ENCODE data around the gene STX1B. TPM values are rescaled to one million over a fixed set of nuclear protein-coding genes. Genes with fewer than 3 reads are reported as not detected.
A peak's percentile ranks its signal among the peaks of the same experiment; 100 is the strongest.

The STX1B gene
- polyA plus RNA-seq, 2 donors, result 0.29 to 1.6 TPM

DNA sequence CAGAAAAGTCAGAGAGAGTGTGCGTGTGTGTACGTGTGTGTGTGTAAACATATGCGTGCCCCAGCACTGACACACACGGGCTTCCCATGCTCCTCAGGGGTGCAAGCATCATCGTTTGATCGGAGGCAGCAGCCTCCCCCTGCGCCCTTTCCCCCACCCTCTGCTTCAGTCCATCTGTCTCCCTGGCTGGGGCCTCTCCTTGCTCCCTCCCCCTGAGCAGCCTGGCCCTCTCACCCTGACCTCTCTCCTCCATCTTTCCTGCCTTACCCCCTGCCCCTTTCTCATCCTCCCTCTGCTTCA, 4.4 kb downstream of the STX1B start:
- Histone ChIP-seq H3K27me3 (ENCODE audit: control insufficient read depth in 1 of 2, insufficient read depth in 2 of 2, low read length in 2 of 2) (peaks cover 0 to 3% of the 10 kb centered on the region in 2 donors), H3K27ac (ENCODE audit: low read depth in 2 of 2, low read length in 1 of 2) (no peak overlapping the region), H3K4me3 (ENCODE audit: low read depth in 1 of 2, low read length in 2 of 2) (no peak overlapping the region), H3K36me3 (ENCODE audit: control insufficient read depth in 2 of 2, insufficient read depth in 2 of 2, low read length in 1 of 2) (no peaks in the 10 kb centered on the region), H3K4me1 (ENCODE audit: control insufficient read depth in 2 of 2, insufficient read depth in 2 of 2, low read length in 1 of 2) (peaks cover 4 to 18% of the 10 kb centered on the region in 2 donors), H3K9me3 (ENCODE audit: control insufficient read depth in 2 of 2, insufficient read depth in 1 of 2, low read depth in 1 of 2, low read length in 1 of 2) (no peaks in the 10 kb centered on the region)
- WGBS, 2 donors, result 50 to 62% methylated on average over 7 of the region's 7 CpGs

DNA sequence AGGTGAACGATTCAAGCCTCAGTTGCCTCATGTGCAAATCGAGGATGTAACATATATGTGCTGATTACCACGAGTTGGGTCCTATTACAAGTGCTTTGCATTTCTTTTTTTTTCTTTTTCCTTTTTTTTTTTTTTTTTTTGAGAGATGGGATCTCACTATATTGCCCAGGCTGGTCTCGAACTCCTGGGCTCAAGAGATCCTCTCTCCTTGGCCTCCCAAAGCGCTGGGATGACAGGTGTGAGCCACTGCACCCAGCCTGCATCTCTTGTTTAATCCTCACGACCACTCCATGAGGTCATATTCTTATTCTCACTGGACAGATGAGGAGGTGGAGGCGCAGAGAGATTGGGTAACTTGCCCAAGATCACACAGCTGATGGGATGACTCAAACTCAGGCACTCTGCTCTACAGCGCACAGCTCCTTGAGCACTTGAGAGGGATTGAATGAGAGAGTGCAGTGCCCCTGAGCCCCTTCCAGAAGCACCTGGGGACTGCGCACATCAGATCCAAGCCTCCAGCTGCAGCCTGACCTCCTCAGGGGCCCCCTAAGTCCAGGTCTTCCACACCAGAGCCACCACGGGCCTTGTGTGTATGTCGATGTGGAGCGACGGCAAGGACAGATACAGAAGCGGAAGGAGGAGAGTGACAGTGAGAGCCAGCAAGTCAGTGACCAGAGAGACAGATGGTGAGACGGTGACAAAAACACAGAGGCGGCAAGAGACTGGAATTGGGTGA, 4.9 kb downstream of the STX1B start:
- no peak overlapping the region for H3K27ac ChIP-seq (ENCODE audit: low read depth in 2 of 2, low read length in 1 of 2)
- 74 to 79% methylated on average over 16 of the region's 16 CpGs for WGBS, 2 donors
- no peak overlapping the region for H3K4me3 ChIP-seq (ENCODE audit: low read depth in 1 of 2, low read length in 2 of 2)
- H3K9me3 ChIP-seq (ENCODE audit: control insufficient read depth in 2 of 2, insufficient read depth in 1 of 2, low read depth in 1 of 2, low read length in 1 of 2), result no peaks in the 10 kb centered on the region
- peaks cover 4 to 18% of the 10 kb centered on the region in 2 donors for H3K4me1 ChIP-seq (ENCODE audit: control insufficient read depth in 2 of 2, insufficient read depth in 2 of 2, low read length in 1 of 2)
- no peaks in the 10 kb centered on the region for H3K36me3 ChIP-seq (ENCODE audit: control insufficient read depth in 2 of 2, insufficient read depth in 2 of 2, low read length in 1 of 2)
- H3K27me3 ChIP-seq (ENCODE audit: control insufficient read depth in 1 of 2, insufficient read depth in 2 of 2, low read length in 2 of 2), result peaks cover 0 to 3% of the 10 kb centered on the region in 2 donors

DNA sequence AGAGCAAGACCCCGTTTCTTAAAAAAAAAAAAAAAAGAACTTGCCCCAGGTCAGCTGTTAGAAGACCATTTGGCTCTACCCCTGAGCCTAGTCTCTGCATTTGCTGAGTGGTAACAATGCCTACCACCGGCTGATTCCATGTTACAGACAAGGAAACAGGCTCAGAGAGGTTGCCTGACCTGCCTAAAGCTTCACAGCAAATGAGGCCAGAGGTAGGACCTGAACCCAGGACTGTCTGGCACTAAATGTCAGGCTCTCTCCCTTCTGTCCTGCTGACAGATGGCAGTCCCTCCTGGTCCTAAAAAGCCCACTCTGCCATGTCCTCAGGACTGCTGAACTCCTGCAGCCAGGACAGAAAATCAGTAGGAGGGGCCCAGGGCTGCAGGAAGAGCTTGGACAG, 5.8 kb downstream of the STX1B start:
- 73 to 75% methylated on average over 2 of the region's 2 CpGs for WGBS, 2 donors
- no peaks in the 10 kb centered on the region for H3K9me3 ChIP-seq (ENCODE audit: control insufficient read depth in 2 of 2, insufficient read depth in 1 of 2, low read depth in 1 of 2, low read length in 1 of 2)
- no peaks in the 10 kb centered on the region for H3K36me3 ChIP-seq (ENCODE audit: control insufficient read depth in 2 of 2, insufficient read depth in 2 of 2, low read length in 1 of 2)
- peaks cover 4 to 18% of the 10 kb centered on the region in 2 donors for H3K4me1 ChIP-seq (ENCODE audit: control insufficient read depth in 2 of 2, insufficient read depth in 2 of 2, low read length in 1 of 2)
- no peak overlapping the region for H3K27ac ChIP-seq (ENCODE audit: low read depth in 2 of 2, low read length in 1 of 2)
- H3K4me3 ChIP-seq (ENCODE audit: low read depth in 1 of 2, low read length in 2 of 2), result no peak overlapping the region
- no peaks in the 10 kb centered on the region for H3K27me3 ChIP-seq (ENCODE audit: control insufficient read depth in 1 of 2, insufficient read depth in 2 of 2, low read length in 2 of 2)

DNA sequence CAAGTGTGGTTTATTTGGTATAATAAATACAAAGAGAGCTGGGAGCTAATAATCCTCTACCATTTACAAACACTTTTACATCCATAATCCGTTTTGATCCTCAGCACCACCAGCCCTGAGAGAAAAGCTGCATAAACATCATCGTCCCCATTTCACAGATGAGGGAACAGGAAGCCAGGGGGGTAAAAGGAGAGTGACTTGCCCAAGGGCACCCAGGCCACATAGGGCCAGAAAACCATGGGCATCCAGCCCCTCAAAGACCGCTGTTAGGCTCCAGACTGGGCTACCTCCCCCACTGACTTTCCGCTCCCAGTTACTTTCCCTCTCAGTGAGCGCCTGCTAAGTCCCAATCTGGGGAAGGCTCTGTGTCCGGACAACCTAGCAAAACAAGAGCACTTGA, 6.7 kb downstream of the STX1B start:
- 80 to 84% methylated on average over 6 of the region's 6 CpGs for WGBS, 2 donors
- Histone ChIP-seq H3K27me3 (ENCODE audit: control insufficient read depth in 1 of 2, insufficient read depth in 2 of 2, low read length in 2 of 2) (no peaks in the 10 kb centered on the region), H3K9me3 (ENCODE audit: control insufficient read depth in 2 of 2, insufficient read depth in 1 of 2, low read depth in 1 of 2, low read length in 1 of 2) (no peaks in the 10 kb centered on the region), H3K36me3 (ENCODE audit: control insufficient read depth in 2 of 2, insufficient read depth in 2 of 2, low read length in 1 of 2) (no peaks in the 10 kb centered on the region), H3K4me3 (ENCODE audit: low read depth in 1 of 2, low read length in 2 of 2) (no peak overlapping the region), H3K4me1 (ENCODE audit: control insufficient read depth in 2 of 2, insufficient read depth in 2 of 2, low read length in 1 of 2) (peaks cover 4 to 18% of the 10 kb centered on the region in 2 donors), H3K27ac (ENCODE audit: low read depth in 2 of 2, low read length in 1 of 2) (peak overlapping the region in 1 of 2 donors; percentile 93)

DNA sequence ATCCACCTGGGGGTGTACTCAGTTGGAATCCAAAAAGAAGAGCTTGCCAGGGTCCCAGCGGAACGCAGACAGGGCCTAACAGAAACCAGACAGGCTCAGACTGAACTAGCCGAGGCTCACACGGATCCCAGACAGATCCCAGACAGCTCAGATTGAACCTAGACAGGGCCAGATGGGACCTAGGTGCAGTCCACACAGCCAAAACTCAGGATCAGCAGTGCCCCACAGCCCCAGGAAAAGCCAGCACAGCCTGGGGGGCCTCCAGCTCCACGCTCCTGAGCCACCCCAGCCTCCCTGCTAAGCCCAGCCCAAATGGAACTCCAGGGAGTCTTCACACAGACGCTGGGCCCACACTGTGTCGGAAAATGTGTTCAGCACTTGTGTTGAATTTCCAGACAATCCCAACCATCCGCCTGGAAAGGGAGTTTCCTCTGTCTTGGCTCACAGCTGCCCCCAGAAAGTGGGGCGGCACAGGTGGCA, 7.5 kb downstream of the STX1B start:
- 48 to 73% methylated on average over 9 of the region's 9 CpGs for WGBS, 2 donors
- Histone ChIP-seq H3K27me3 (ENCODE audit: control insufficient read depth in 1 of 2, insufficient read depth in 2 of 2, low read length in 2 of 2) (no peaks in the 10 kb centered on the region), H3K36me3 (ENCODE audit: control insufficient read depth in 2 of 2, insufficient read depth in 2 of 2, low read length in 1 of 2) (no peaks in the 10 kb centered on the region), H3K27ac (ENCODE audit: low read depth in 2 of 2, low read length in 1 of 2) (peak overlapping the region; percentile 73 to 93), H3K9me3 (ENCODE audit: control insufficient read depth in 2 of 2, insufficient read depth in 1 of 2, low read depth in 1 of 2, low read length in 1 of 2) (no peaks in the 10 kb centered on the region), H3K4me1 (ENCODE audit: control insufficient read depth in 2 of 2, insufficient read depth in 2 of 2, low read length in 1 of 2) (peaks cover 4 to 19% of the 10 kb centered on the region in 2 donors), H3K4me3 (ENCODE audit: low read depth in 1 of 2, low read length in 2 of 2) (no peak overlapping the region)

DNA sequence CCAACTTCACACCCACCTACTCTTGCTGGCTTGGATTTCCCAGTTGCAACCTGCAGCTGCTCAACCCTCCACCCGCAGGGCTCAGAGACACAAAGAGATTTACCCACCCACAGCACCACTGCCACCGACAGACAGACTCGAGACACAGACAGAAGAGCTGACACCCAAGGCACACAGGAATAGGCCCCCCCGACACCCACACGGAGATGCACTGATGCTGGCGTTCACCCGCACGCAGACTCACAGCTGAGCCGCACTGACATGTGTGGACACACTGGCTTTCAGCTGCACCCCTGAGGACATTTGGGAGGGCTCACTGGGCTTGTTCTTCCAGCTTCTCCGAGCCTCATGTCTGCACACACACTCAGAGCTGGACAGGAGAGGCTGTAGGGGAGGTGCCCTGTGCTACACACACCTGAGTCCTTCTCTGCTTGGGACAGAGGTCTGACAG, 8.2 kb downstream of the STX1B start:
- Histone ChIP-seq H3K4me3 (ENCODE audit: low read depth in 1 of 2, low read length in 2 of 2) (no peak overlapping the region), H3K36me3 (ENCODE audit: control insufficient read depth in 2 of 2, insufficient read depth in 2 of 2, low read length in 1 of 2) (no peaks in the 10 kb centered on the region)

DNA sequence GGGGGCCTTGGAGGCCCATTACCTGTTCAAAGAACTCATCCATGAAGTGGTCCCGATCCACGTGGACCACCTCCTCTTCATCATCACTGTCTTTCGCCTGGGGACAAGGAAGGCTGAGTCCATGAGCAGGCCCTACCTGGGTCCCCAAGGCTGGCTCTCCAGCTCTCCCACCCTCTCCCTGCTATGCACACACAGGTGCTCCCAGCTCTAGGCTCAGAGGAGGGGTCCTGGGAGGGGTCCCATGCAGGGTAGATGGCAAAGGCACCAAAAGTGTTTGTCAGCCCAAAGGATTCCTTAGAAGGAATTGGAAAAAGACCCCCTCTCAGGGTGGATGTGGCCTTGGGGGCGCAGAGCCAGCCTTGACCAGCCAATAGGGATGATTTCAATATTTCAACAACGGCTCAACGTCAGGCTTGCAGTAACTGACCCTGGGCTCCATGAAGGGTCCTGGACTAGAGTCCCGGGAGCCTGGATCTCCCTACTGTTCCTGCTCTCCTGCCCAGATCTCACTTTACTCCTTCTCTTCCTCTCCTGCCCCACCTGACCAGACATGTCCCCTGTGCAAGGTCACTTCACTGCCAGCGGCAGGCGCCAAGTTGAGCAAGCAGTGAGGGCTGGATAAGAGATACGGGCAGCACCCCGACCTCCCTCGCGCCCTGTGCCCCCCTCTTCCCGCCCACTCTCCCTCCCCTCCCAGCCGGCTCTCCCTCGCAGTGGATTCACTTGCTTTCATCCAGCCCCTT, 8.8 kb downstream of the STX1B start:
- Histone ChIP-seq H3K4me1 (ENCODE audit: control insufficient read depth in 2 of 2, insufficient read depth in 2 of 2, low read length in 1 of 2) (peaks cover 6 to 29% of the 10 kb centered on the region in 2 donors), H3K27me3 (ENCODE audit: control insufficient read depth in 1 of 2, insufficient read depth in 2 of 2, low read length in 2 of 2) (no peaks in the 10 kb centered on the region), H3K4me3 (ENCODE audit: low read depth in 1 of 2, low read length in 2 of 2) (no peak overlapping the region), H3K9me3 (ENCODE audit: control insufficient read depth in 2 of 2, insufficient read depth in 1 of 2, low read depth in 1 of 2, low read length in 1 of 2) (no peaks in the 10 kb centered on the region), H3K36me3 (ENCODE audit: control insufficient read depth in 2 of 2, insufficient read depth in 2 of 2, low read length in 1 of 2) (no peaks in the 10 kb centered on the region), H3K27ac (ENCODE audit: low read depth in 2 of 2, low read length in 1 of 2) (peak overlapping the region; percentile 73 to 93)
- 46 to 50% methylated on average over 16 of the region's 16 CpGs for WGBS, 2 donors

More for the DNA sequence above, 8.2 kb downstream of the STX1B start:
- Histone ChIP-seq H3K27ac (ENCODE audit: low read depth in 2 of 2, low read length in 1 of 2) (peak overlapping the region; percentile 73 to 93), H3K9me3 (ENCODE audit: control insufficient read depth in 2 of 2, insufficient read depth in 1 of 2, low read depth in 1 of 2, low read length in 1 of 2) (no peaks in the 10 kb centered on the region), H3K4me1 (ENCODE audit: control insufficient read depth in 2 of 2, insufficient read depth in 2 of 2, low read length in 1 of 2) (peaks cover 6 to 26% of the 10 kb centered on the region in 2 donors), H3K27me3 (ENCODE audit: control insufficient read depth in 1 of 2, insufficient read depth in 2 of 2, low read length in 2 of 2) (no peaks in the 10 kb centered on the region)
- 47 to 52% methylated on average over 10 of the region's 10 CpGs for WGBS, 2 donors

DNA sequence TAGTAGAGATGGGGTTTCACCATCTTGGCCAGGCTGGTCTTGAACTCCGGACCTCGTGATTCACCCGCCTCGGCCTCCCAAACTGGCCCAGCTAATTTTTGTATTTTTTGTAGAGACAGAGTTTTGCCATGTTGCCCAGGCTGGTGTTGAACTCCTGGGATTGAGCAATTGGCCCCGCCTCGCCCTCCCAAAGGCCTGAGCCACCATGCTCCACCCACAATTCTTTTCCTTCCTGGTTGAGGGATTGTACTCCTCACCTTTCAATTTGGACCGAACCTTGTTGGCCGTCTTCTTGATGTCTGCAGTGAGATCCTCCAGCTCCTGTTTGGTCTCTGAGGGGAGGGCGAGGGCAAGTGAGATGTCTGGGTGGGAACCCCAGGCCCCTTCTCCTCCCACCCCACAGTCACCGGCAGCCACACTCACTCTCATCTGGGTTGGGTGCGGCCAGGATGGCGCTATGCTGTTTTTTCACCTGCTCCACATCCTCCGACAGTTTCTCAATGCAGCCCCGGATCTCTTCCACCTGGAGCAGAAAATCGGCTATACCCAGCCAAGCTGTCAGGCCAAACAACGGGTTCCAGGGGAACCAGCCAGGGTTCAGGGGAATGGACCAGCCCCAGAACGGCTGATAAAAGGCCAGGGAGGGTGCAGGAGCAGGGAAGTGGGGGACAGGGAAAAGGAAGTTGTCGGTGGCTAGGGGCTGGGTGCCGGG, 9.6 kb downstream of the STX1B start:
- H3K27ac ChIP-seq (ENCODE audit: low read depth in 2 of 2, low read length in 1 of 2), result peak overlapping the region; percentile 73 to 93

More for the DNA sequence above, 9.6 kb downstream of the STX1B start:
- H3K4me3 ChIP-seq (ENCODE audit: low read depth in 1 of 2, low read length in 2 of 2), result peak overlapping the region; percentile 2 to 39
- 60 to 67% methylated on average over 19 of the region's 19 CpGs for WGBS, 2 donors
- no peaks in the 10 kb centered on the region for H3K9me3 ChIP-seq (ENCODE audit: control insufficient read depth in 2 of 2, insufficient read depth in 1 of 2, low read depth in 1 of 2, low read length in 1 of 2)
- peaks cover 6 to 29% of the 10 kb centered on the region in 2 donors for H3K4me1 ChIP-seq (ENCODE audit: control insufficient read depth in 2 of 2, insufficient read depth in 2 of 2, low read length in 1 of 2)
- no peaks in the 10 kb centered on the region for H3K36me3 ChIP-seq (ENCODE audit: control insufficient read depth in 2 of 2, insufficient read depth in 2 of 2, low read length in 1 of 2)
- H3K27me3 ChIP-seq (ENCODE audit: control insufficient read depth in 1 of 2, insufficient read depth in 2 of 2, low read length in 2 of 2), result no peaks in the 10 kb centered on the region

Measured in esophagus (tissue), 2 donors.